ENCODE measurements around the gene DPEP2.

The DPEP2 gene

GRCh38 chr16:68041783-68042182, 42.5 kb upstream of the DPEP2 start:
- no peaks in the 10 kb centered on the region for H3F3A ChIP-seq (ENCODE audit: low read depth)
- no peaks in the 10 kb centered on the region for H4K20me1 ChIP-seq (ENCODE audit: insufficient read depth, low read length, poor library complexity, severe bottlenecking)
- H2AFZ ChIP-seq (ENCODE audit: low read length) = no peak overlapping the region
- H3K9me2 ChIP-seq (replicated peaks; ENCODE audit: low read depth, low read length) = no peaks in the 10 kb centered on the region
- no peaks in the 10 kb centered on the region for H3K4me1 ChIP-seq (ENCODE audit: insufficient read depth, low read length, poor library complexity, severe bottlenecking)
- H3K27me3 ChIP-seq (ENCODE audit: insufficient read depth, low read length, poor library complexity, severe bottlenecking) = no peaks in the 10 kb centered on the region
- H3K79me2 ChIP-seq (ENCODE audit: insufficient read depth, low read length) = no peaks in the 10 kb centered on the region
- H3K4me2 ChIP-seq (ENCODE audit: low read depth, low read length, poor library complexity, severe bottlenecking) = no peak overlapping the region
- H3K9me3 ChIP-seq (ENCODE audit: insufficient read depth, low read depth, low read length) = no peaks in the 10 kb centered on the region
- no peak overlapping the region for H3K9ac ChIP-seq (ENCODE audit: low read depth, low read length, poor library complexity, severe bottlenecking)
- no peak overlapping the region for H3K4me3 ChIP-seq (ENCODE audit: low read length, poor library complexity, severe bottlenecking)
- no peak for TF ChIP-seq CTCF (conservative IDR thresholded peaks at IDR 0.05; ENCODE audit: low read length)
- TF ChIP-seq EZH2phosphoT487 (IDR thresholded peaks at IDR 0.05; ENCODE audit: borderline replicate concordance) = no peak
- no peaks in the 10 kb centered on the region for H3K36me3 ChIP-seq (ENCODE audit: insufficient read depth, low read length)

- no peak for TF ChIP-seq EZH2phosphoT487 (IDR thresholded peaks at IDR 0.05; ENCODE audit: borderline replicate concordance)
- peak; percentile 90 for TF ChIP-seq CTCF (conservative IDR thresholded peaks at IDR 0.05; ENCODE audit: low read length)
- no peaks in the 10 kb centered on the region for H3K79me2 ChIP-seq (ENCODE audit: insufficient read depth, low read length)
- no peaks in the 10 kb centered on the region for H3K27me3 ChIP-seq (ENCODE audit: insufficient read depth, low read length, poor library complexity, severe bottlenecking)
- H3K9me2 ChIP-seq (replicated peaks; ENCODE audit: low read depth, low read length) = no peaks in the 10 kb centered on the region
- H3K4me3 ChIP-seq (ENCODE audit: low read length, poor library complexity, severe bottlenecking) = no peak overlapping the region
- H3K4me2 ChIP-seq (ENCODE audit: low read depth, low read length, poor library complexity, severe bottlenecking) = no peak overlapping the region
- no peaks in the 10 kb centered on the region for H3K9me3 ChIP-seq (ENCODE audit: insufficient read depth, low read depth, low read length)
- no peak overlapping the region for H2AFZ ChIP-seq (ENCODE audit: low read length)
- H3K36me3 ChIP-seq (ENCODE audit: insufficient read depth, low read length) = no peaks in the 10 kb centered on the region
- no peaks in the 10 kb centered on the region for H4K20me1 ChIP-seq (ENCODE audit: insufficient read depth, low read length, poor library complexity, severe bottlenecking)
- H3F3A ChIP-seq (ENCODE audit: low read depth) = no peaks in the 10 kb centered on the region
- no peak overlapping the region for H3K9ac ChIP-seq (ENCODE audit: low read depth, low read length, poor library complexity, severe bottlenecking)
- no peaks in the 10 kb centered on the region for H3K4me1 ChIP-seq (ENCODE audit: insufficient read depth, low read length, poor library complexity, severe bottlenecking)
Measured at GRCh38 chr16:68040506-68041288, 41.4 kb upstream of the DPEP2 start.

GRCh38 chr16:68037841-68038597, 38.7 kb upstream of the DPEP2 start:
- TF ChIP-seq EZH2phosphoT487 (IDR thresholded peaks at IDR 0.05; ENCODE audit: borderline replicate concordance) = no peak
- no peak for TF ChIP-seq CTCF (conservative IDR thresholded peaks at IDR 0.05; ENCODE audit: low read length)
- H3K9me3 ChIP-seq (ENCODE audit: insufficient read depth, low read depth, low read length) = no peaks in the 10 kb centered on the region
- H3K79me2 ChIP-seq (ENCODE audit: insufficient read depth, low read length) = no peaks in the 10 kb centered on the region
- H3K27me3 ChIP-seq (ENCODE audit: insufficient read depth, low read length, poor library complexity, severe bottlenecking) = no peaks in the 10 kb centered on the region
- H3K4me2 ChIP-seq (ENCODE audit: low read depth, low read length, poor library complexity, severe bottlenecking) = no peak overlapping the region
- H2AFZ ChIP-seq (ENCODE audit: low read length) = no peak overlapping the region
- H3F3A ChIP-seq (ENCODE audit: low read depth) = no peaks in the 10 kb centered on the region
- H3K9ac ChIP-seq (ENCODE audit: low read depth, low read length, poor library complexity, severe bottlenecking) = no peak overlapping the region
- H3K9me2 ChIP-seq (replicated peaks; ENCODE audit: low read depth, low read length) = no peaks in the 10 kb centered on the region
- H3K36me3 ChIP-seq (ENCODE audit: insufficient read depth, low read length) = no peaks in the 10 kb centered on the region
- H4K20me1 ChIP-seq (ENCODE audit: insufficient read depth, low read length, poor library complexity, severe bottlenecking) = no peaks in the 10 kb centered on the region
- H3K4me3 ChIP-seq (ENCODE audit: low read length, poor library complexity, severe bottlenecking) = no peak overlapping the region
- H3K4me1 ChIP-seq (ENCODE audit: insufficient read depth, low read length, poor library complexity, severe bottlenecking) = no peaks in the 10 kb centered on the region

All from Loucy (cell line).